ENCODE data around the gene CACNG8. TPM values are rescaled to one million over a fixed set of nuclear protein-coding genes. Genes with fewer than 3 reads are reported as not detected.

Gene CACNG8
- total and polyA plus RNA-seq, 4 donors = 0.01 to 0.15 (median 0.06) TPM; not detected in 1

GRCh38 chr19:53951436-53951835 is 11.3 kb upstream of the CACNG8 start:
- Histone ChIP-seq H3K9ac (ENCODE audit: insufficient read depth in 1 of 2, low read length in 2 of 2) (no peak overlapping the region), H3K4me1 (ENCODE audit: control insufficient read depth in 5 of 5, insufficient read depth in 5 of 5, low read length in 5 of 5) (no peaks in the 10 kb centered on the region), H3K4me3 (no peak overlapping the region), H3K36me3 (ENCODE audit: control insufficient read depth in 4 of 4, insufficient read depth in 4 of 4, low read length in 4 of 4) (no peaks in the 10 kb centered on the region), H3K9me3 (ENCODE audit: control insufficient read depth in 4 of 4, insufficient read depth in 3 of 4, low read length in 3 of 4) (peaks cover 0 to 8% (median 0%) of the 10 kb centered on the region in 4 donors), H3K27me3 (ENCODE audit: control insufficient read depth in 3 of 3, insufficient read depth in 3 of 3, low read length in 2 of 3) (peaks cover 0 to 12% (median 7%) of the 10 kb centered on the region in 3 donors), H3K27ac (ENCODE audit: low read depth in 1 of 2, low read length in 1 of 2) (no peak overlapping the region)
- no peak for DNase-seq
- 24 to 30% methylated on average over 11 of the region's 11 CpGs for WGBS, 2 donors
- no peak for ATAC-seq (ENCODE audit: insufficient read depth, low FRiP score)
- TF ChIP-seq CTCF (IDR thresholded peaks at IDR 0.05; ENCODE audit: control extremely low read depth, extremely low read depth) = no peak

GRCh38 chr19:53951947-53952346 is 10.8 kb upstream of the CACNG8 start:
- 78 to 89% methylated on average over 9 of the region's 9 CpGs for WGBS, 2 donors
- Histone ChIP-seq H3K36me3 (ENCODE audit: control insufficient read depth in 4 of 4, insufficient read depth in 4 of 4, low read length in 4 of 4) (no peaks in the 10 kb centered on the region), H3K27me3 (ENCODE audit: control insufficient read depth in 3 of 3, insufficient read depth in 3 of 3, low read length in 2 of 3) (peaks cover 0 to 12% (median 7%) of the 10 kb centered on the region in 3 donors), H3K4me1 (ENCODE audit: control insufficient read depth in 5 of 5, insufficient read depth in 5 of 5, low read length in 5 of 5) (no peaks in the 10 kb centered on the region), H3K27ac (ENCODE audit: low read depth in 1 of 2, low read length in 1 of 2) (no peak overlapping the region), H3K9ac (ENCODE audit: insufficient read depth in 1 of 2, low read length in 2 of 2) (no peak overlapping the region), H3K4me3 (no peak overlapping the region), H3K9me3 (ENCODE audit: control insufficient read depth in 4 of 4, insufficient read depth in 3 of 4, low read length in 3 of 4) (peaks cover 0 to 8% (median 0%) of the 10 kb centered on the region in 4 donors)
- no peak for TF ChIP-seq CTCF (IDR thresholded peaks at IDR 0.05; ENCODE audit: control extremely low read depth, extremely low read depth)
- DNase-seq (no peak), ATAC-seq (ENCODE audit: insufficient read depth, low FRiP score) (no peak)

- TF ChIP-seq CTCF (IDR thresholded peaks at IDR 0.05; ENCODE audit: control extremely low read depth, extremely low read depth) = no peak
- H3K27me3 ChIP-seq (ENCODE audit: control insufficient read depth in 3 of 3, insufficient read depth in 3 of 3, low read length in 2 of 3) = peaks cover 0 to 24% (median 17%) of the 10 kb centered on the region in 3 donors
- H3K4me3 ChIP-seq = no peak overlapping the region
- peaks cover 0 to 8% (median 0%) of the 10 kb centered on the region in 4 donors for H3K9me3 ChIP-seq (ENCODE audit: control insufficient read depth in 4 of 4, insufficient read depth in 3 of 4, low read length in 3 of 4)
- no peaks in the 10 kb centered on the region for H3K36me3 ChIP-seq (ENCODE audit: control insufficient read depth in 4 of 4, insufficient read depth in 4 of 4, low read length in 4 of 4)
- WGBS, 2 donors = 89 to 95% methylated on average over 8 of the region's 8 CpGs
- no peak overlapping the region for H3K9ac ChIP-seq (ENCODE audit: insufficient read depth in 1 of 2, low read length in 2 of 2)
- DNase-seq = no peak
- ATAC-seq (ENCODE audit: insufficient read depth, low FRiP score) = no peak
- H3K4me1 ChIP-seq (ENCODE audit: control insufficient read depth in 5 of 5, insufficient read depth in 5 of 5, low read length in 5 of 5) = no peaks in the 10 kb centered on the region
- no peak overlapping the region for H3K27ac ChIP-seq (ENCODE audit: low read depth in 1 of 2, low read length in 1 of 2)
These were observed 9.4 kb upstream of the CACNG8 start for GRCh38 chr19:53953383-53953782.

Measured in lung (tissue), 12 donors.